GM23338 (cell line): ENCODE data around the gene TENM3.

Source experiments
- CREB1 ChIP-seq: fragments of 250-450 bp; sonication (Bioruptor Pico); IDR thresholded peaks from 2 replicates; pipeline ENCODE4 v1.5.0; 2020; ENCODE audit warnings: low read depth, mild to moderate bottlenecking, moderate library complexity
- CTCF ChIP-seq, 2 experiments: fragments of 200-600 bp in 1 of 2; sonication (generic) in 1 of 2; conservative IDR thresholded peaks; 2 replicates each; pipeline versions ENCODE4 v1.5.1 to v1.6.1; 2016 to 2017; ENCODE audit warnings: antibody characterized with exemption in 2 of 2, low read depth in 2 of 2, mild to moderate bottlenecking in 2 of 2, moderate library complexity in 1 of 2
- ETS1 ChIP-seq: IDR thresholded peaks from 2 replicates; pipeline ENCODE4 v1.6.1; 2016; ENCODE audit warnings: antibody characterized with exemption
- EZH2 ChIP-seq: fragments of 200-600 bp; sonication (generic); IDR thresholded peaks from one replicate; pipeline ENCODE4 v1.8.0; 2017; ENCODE audit warnings: antibody characterized with exemption, mild to moderate bottlenecking, low read depth; ENCODE audit not compliant: unreplicated experiment
- EZH2phosphoT487 ChIP-seq: fragments of 200-600 bp; sonication (generic); IDR thresholded peaks from one replicate; pipeline ENCODE4 v1.8.1; 2018; ENCODE audit warnings: antibody characterized with exemption; ENCODE audit not compliant: unreplicated experiment
- JUNB ChIP-seq: IDR thresholded peaks from one replicate; pipeline ENCODE4 v1.6.1; 2016; ENCODE audit warnings: antibody characterized with exemption; ENCODE audit not compliant: unreplicated experiment
- NANOG ChIP-seq: IDR thresholded peaks from 2 replicates; pipeline ENCODE4 v1.6.1; 2016; ENCODE audit warnings: antibody characterized with exemption, borderline replicate concordance
- POLR2AphosphoS5 ChIP-seq: IDR thresholded peaks from 2 replicates; pipeline ENCODE4 v1.6.1; 2016; ENCODE audit warnings: antibody characterized with exemption, low read depth
- REST ChIP-seq: IDR thresholded peaks from one replicate; pipeline ENCODE4 v1.6.1; 2018; ENCODE audit warnings: antibody characterized with exemption; ENCODE audit not compliant: unreplicated experiment
- STAT1 ChIP-seq: IDR thresholded peaks from one replicate; pipeline ENCODE4 v1.6.1; 2016; ENCODE audit warnings: antibody characterized with exemption; ENCODE audit not compliant: unreplicated experiment
- ZNF114 ChIP-seq: fragments of 250-450 bp; sonication (Bioruptor Pico); IDR thresholded peaks from 2 replicates; pipeline ENCODE4 v1.5.0; 2020; ENCODE audit warnings: mild to moderate bottlenecking, moderate library complexity
- ZNF331 ChIP-seq: fragments of 250-450 bp; sonication (Bioruptor Pico); IDR thresholded peaks from 2 replicates; pipeline ENCODE4 v1.5.0; 2020; ENCODE audit warnings: low read depth, mild to moderate bottlenecking, moderate library complexity
- ZNF462 ChIP-seq: fragments of 250-450 bp; sonication (Bioruptor Pico); IDR thresholded peaks from 2 replicates; pipeline ENCODE4 v1.5.0; 2020; ENCODE audit warnings: mild to moderate bottlenecking, moderate library complexity

- TF ChIP-seq CTCF (conservative IDR thresholded peaks at IDR 0.05; ENCODE audit: low read depth in 2 of 2) (no peak), REST (no peak), EZH2 (no peak), EZH2phosphoT487 (no peak), ETS1 (no peak), POLR2AphosphoS5 (no peak), JUNB (no peak), CREB1 (CRISPR knock-in tag) (no peak), NANOG (no peak), STAT1 (no peak), ZNF331 (CRISPR knock-in tag) (no peak), ZNF114 (CRISPR knock-in tag) (no peak), ZNF462 (no peak)
Measured at GRCh38 chr4:182235021-182235795, 8.0 kb upstream of the TENM3 start.
